Nucleus accumbens (tissue), 56 donors: ENCODE measurements around the gene TGIF2.
"Not testable (repeated sequence)": the region's sequence is repeated elsewhere in the genome, so short reads cannot be mapped to it uniquely, and the experiment has no call there.

Source experiments
- DNase-seq, 56 donors: peaks; one replicate each; lab custom pipeline; 2025; lab: John Stamatoyannopoulos, UW

Gene TGIF2

DNA sequence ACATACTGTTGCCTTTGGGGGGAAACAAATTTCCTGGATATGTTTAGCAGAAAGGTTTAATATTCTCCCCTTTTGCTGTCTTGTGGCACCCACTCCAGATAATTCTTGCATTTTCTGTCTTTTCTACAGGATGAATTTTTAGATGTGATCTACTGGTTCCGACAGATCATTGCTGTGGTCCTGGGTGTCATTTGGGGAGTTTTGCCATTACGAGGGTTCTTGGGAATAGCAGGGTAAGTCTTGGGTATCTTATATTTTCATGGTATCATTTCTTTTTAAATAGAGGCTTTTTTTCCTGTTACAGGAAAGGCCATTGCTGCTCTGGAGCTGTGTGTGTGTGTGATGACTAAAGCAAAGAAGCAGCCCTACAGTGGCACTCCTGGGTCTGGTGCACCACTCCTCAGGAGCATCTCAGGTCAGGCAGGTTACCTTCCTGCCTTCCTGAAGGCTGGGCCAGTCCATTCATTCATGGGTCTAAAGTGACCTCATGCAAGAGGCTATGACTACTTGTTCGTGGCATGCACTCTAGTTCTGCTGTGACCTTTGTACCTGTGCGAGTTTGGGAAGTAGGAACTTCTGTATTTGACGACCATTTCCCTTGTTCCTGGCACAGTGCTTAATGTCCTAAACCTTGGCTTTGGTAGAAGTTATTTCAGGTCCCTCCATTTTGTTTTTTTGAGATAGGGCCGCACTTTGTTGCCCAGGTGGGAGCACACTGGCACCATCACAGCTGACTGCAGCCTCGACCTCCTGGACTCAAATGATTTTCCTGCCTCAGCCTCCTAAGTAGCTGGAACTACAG is 34.4 kb downstream of the TGIF2 start:
- no peak for DNase-seq

DNA sequence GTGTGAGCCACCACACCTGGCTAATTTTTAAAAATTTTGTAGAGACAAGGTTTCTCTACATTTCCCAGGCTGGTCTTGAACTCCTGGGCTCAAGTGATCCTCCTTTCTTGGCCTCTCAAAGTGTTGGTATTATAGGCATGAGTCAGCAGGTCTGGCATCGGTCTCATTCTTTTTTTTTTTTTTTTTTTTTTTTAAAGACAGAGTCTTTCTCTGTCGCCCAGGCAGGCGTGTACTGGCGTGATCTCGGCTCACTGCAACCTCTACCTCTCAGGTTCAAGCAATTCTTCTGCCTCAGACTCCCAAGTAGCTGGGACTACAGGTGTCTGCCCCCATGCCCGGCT is 35.0 kb downstream of the TGIF2 start:
- DNase-seq: not testable (repeated sequence)

GRCh38 chr20:36611625-36612024 is 38.2 kb downstream of the TGIF2 start:
- no peak for DNase-seq

DNA sequence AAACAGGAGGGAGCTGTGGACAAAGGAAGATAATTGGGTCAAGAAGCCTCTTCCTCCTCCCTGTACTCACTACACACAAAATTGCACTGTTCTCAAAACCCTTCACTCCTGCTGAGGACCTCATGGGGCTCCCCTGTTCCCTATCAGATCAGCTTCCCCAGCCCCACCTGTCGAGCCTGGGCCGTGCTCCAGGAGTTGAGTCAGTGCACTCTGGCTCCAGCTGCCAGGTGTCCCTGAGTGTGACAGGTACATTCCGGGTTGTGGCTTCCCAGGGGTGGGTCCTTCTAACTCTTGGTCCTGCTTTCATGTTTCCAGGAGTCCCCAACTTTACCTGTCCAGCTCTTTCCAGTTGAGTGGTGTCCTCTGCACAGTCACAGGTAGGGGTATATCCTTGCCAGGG is 40.6 kb downstream of the TGIF2 start:
- no peak for DNase-seq

GRCh38 chr20:36614781-36615557 is 41.6 kb downstream of the TGIF2 start:
- DNase-seq: no peak

- DNase-seq: no peak
Observed at GRCh38 chr20:36620917-36621316, 47.5 kb downstream of the TGIF2 start.

DNA sequence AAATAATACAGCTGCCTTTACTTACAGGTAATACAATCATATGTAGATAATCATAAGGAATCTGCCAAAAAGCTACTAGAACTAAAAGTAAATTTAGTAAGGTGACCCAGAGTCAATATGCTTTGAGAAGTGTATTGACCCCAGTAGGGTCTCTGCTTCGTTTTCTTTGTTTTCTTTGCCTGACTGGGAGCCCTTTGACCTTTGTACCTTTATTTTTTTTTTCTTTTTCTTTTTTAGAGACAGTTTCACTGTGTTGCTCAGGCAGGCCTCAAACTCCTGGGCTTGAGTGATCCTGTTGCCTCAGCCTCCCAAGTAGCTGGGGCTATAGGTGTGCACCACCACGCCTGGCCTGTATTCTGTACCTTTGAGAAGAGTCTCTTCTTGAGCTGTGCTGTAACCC is 50.0 kb downstream of the TGIF2 start:
- DNase-seq: no peak

DNA sequence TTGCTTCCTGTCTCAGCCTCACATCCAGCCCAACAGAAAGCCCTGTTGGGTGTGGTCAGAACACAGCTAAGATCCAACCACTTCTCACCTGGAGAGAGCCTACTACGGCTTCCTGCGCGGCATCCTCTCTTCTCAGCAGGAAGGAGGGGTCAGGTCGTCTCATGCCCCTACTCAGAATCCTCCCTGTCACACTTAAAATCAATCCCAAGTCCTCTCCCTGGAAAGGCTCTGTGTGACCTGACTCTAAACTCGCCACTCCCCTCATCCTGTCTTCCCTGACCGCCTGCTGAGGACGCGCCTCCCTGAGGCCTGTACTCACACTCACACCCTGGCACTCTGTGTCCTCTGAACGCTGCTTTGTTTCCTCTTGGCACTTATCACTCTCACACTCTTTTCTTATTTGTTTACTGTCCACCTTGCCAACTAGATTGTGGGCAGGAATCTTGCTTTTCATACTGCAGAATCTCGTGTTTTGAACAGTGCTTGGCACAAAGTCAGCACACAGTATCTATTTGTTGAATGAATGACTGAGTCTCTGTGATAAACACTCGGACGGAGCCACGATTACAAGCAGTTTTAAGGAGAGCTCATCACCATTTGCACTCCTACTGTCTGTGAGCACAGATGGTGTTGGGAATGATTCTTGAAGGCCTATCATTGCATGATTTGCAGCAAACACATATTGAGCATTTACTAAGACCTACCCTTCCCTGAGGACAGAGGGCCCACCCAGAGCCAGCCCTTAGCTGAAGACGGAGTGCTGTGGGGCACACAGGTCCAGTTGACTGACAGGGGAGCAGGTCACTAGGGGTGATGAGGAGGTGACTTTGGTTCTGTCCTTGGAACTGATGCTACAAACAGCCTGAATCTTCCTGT is 50.9 kb downstream of the TGIF2 start:
- DNase-seq: peak in 2 of 56 donors; percentile 3 to 5

DNA sequence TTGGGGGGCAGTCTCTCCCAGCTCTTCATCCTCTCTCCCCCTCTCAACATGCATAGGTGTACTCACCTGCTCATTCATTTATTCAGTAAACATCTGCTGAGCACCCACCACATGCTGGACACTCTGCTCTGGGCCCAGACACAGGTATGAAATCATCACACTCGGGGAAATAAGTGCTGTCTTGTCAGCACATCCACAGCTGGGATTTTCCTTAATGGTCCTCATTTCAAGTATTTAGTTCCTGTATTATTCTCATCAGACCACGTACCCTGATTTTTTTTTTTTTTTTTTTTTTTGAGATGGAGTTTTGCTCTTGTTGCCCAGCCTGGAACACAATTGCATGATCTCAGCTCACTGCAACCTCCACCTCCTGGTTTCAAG is 51.5 kb downstream of the TGIF2 start:
- no peak for DNase-seq

- DNase-seq: no peak
Observed at GRCh38 chr20:36628076-36628475, 54.7 kb downstream of the TGIF2 start.

DNA sequence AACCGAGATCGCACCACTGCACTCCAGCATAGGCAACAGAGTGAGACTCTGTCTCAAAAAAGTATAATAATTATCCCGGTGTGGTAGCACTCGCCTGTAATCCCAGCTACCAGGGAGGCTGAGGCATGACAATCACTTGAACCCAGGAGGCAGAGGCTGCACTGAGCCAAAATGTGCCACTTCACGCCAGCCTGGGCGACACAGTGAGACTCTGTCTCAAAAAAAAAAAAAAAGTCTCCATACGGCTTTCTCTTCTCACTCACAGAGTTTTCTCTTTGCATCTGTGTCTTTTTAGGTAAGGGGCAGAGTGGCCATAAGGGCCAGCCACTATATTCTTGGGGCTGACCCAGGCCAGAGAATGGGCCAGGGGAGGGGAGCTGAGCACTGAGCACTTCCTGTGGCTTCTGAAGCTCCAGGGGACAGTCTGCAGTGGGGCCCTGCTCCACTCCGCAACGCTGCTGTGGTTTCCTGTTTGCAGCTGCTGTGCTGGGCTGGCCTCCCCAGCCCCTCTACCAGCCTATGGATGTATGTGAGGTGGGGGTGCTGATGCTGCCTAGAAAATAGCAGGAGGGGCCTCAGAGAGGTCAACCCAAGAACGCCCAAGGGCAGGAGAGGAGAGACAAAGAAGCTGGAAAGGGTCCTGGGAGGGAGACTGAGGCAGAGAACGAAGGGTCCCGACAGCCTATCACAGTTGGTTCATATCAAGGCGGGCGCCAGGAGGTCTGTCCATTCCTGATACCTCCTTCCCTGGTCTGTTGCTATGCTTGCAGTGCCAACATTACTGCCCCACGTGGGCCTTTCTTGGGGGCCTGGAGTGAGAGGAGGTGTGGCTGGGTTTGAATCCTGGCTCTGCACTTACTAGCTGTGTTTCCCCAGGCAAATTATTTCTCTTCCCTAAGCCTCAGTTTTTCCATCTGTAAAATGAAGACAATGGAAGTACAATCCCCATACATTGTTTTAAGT is 56.6 kb downstream of the TGIF2 start:
- no peak for DNase-seq

DNA sequence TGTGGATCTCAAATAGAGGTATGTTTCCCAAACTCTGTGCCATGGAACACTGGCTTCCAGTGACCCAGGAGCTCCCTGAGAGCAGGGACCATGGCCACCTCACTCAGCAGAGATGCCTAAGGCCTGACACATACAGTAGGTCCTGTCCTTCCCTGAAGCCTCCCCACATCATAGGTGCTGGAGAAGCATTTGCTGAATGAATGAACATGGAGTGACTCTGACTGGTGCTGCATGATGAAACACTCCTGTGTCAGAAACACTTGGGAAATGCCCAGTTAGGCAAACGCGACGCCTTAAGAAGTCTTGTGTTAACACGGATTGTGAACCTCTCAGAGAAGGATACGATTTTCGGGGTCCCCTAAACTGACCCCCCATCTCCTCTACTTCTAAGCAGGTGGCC is 58.2 kb downstream of the TGIF2 start:
- no peak for DNase-seq

GRCh38 chr20:36632147-36632486 is 58.7 kb downstream of the TGIF2 start:
- DNase-seq: no peak

DNA sequence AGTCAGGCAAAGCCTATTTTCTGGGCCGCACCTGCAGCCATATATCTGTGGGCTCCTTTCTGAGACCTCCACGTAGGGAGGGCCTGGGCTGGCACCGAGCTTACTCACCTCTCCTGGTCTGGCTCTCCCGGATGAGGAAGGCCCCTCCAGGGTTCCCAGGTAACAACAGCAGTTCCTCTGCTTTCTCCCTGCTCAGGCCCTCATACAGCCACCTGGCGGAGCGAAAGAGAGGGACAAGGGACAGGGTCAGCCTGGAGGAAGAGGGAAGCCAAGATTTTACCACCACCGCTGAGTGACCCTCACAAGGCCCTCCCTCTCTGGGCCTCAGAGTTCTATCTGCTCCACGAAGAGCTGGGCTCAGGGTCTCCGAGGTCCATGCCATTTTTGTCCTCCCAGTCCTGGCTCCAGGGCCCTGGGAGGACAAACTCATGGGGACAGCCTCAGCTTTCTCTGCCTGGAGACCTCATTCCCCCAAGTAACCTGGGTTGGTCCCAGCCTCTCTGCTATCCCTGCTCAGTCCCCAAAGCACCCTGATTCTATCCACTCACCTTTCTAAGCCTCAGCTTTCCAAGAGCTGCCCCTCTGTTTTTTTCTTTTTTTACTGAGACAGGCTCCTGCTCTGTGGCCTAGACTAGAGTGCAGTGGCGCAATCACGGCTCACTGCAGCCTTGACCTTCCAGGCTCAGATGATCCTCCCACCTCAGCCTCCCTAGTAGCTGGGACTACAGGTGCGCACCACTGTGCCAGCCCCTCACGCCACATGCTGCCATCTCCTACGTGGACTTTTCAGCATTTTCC is 59.3 kb downstream of the TGIF2 start:
- DNase-seq: no peak

DNA sequence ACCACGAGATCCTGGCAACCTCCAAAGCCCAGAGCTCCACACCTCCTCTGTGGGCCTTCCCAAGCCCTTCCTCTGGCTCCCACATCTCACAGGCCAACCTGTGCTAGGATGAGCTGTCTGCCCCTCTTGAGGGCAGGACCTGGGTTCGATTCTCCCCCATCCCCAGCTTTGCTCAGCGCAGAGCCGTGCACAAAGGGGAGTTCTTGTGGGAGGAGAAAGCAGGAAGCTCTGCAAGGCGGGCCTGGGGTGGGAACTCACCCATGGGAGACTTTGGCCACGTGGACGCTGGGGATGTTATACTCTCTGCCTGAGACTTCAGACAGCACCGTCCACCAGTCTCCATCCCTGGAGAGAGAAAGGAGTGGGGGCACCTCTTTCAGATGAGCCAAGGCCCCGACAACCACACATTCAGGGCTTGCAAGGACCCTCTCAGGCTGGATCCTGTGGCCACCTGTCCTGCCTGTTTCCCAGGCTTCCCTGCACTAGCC is 59.9 kb downstream of the TGIF2 start:
- DNase-seq: no peak

GRCh38 chr20:36634342-36634741 is 60.9 kb downstream of the TGIF2 start:
- no peak for DNase-seq

GRCh38 chr20:36638876-36639400 is 65.5 kb downstream of the TGIF2 start:
- not testable (repeated sequence) for DNase-seq

GRCh38 chr20:36641506-36641843 is 68.1 kb downstream of the TGIF2 start:
- DNase-seq: no peak

- no peak for DNase-seq
Observed at GRCh38 chr20:36642136-36642535, 68.7 kb downstream of the TGIF2 start.
